PC-3 (cell line): ENCODE results near the gene PGC. TPM values are rescaled to one million over a fixed set of nuclear protein-coding genes. Genes with fewer than 3 reads are reported as not detected.

Experiments
- ATAC-seq: fragments of 200-7000 bp; cut with Tn5 transposase; 2 replicates; pipeline ENCODE4 v1.9.1; 2020; ENCODE audit warnings: mild to moderate bottlenecking, moderate library complexity
- BruUV-seq: library from RNA; stranded (reverse); fragments of 400-500 nt; replicated peaks from 2 replicates; lab custom pipeline; 2021; lab: Mats Ljungman, UMichigan
- CTCF ChIA-PET: fragments of 300-600 bp; sonication (Branson Sonifier 250); formaldehyde crosslinking; loops from one replicate; lab custom pipeline; 2022; ENCODE audit warnings: antibody characterized with exemption; lab: Charles Lee
- POLR2A ChIA-PET: fragments of 300-600 bp; sonication (Branson Sonifier 250); formaldehyde crosslinking; loops from one replicate; lab custom pipeline; 2022; ENCODE audit warnings: antibody characterized with exemption; ENCODE audit not compliant: unreplicated experiment; lab: Charles Lee
- DNase-seq: peaks from one replicate; pipeline ENCODE4 v3.0.0-alpha.2; 2015
- H2AFZ ChIP-seq: fragments of 300-600 bp; sonication (generic); 2 replicates; pipeline ENCODE4 v1.6.0; 2016; ENCODE audit warnings: antibody characterized with exemption, low read length
- H3F3A ChIP-seq: fragments of 300-600 bp; sonication (generic); one replicate; pipeline ENCODE4 v1.6.0; 2017; ENCODE audit warnings: antibody characterized with exemption, low read length, control low read depth, mild to moderate bottlenecking; ENCODE audit not compliant: unreplicated experiment
- H3K27ac ChIP-seq: fragments of 300-600 bp; sonication (generic); 2 replicates; pipeline ENCODE4 v1.5.1; 2016; ENCODE audit warnings: mild to moderate bottlenecking, low read length
- H3K27me3 ChIP-seq: fragments of 300-600 bp; sonication (generic); 2 replicates; pipeline ENCODE4 v1.6.1; 2016; ENCODE audit warnings: low read length, mixed read lengths
- H3K36me3 ChIP-seq: fragments of 300-600 bp; sonication (generic); 2 replicates; pipeline ENCODE4 v1.6.1; 2016; ENCODE audit warnings: low read depth, mixed run types, low read length, mixed read lengths
- H3K4me1 ChIP-seq: fragments of 300-600 bp; sonication (generic); 2 replicates; pipeline ENCODE4 v1.5.1; 2016; ENCODE audit warnings: low read length; ENCODE audit not compliant: insufficient read depth
- H3K4me2 ChIP-seq: fragments of 300-600 bp; sonication (generic); 2 replicates; pipeline ENCODE4 v1.6.0; 2016; ENCODE audit warnings: low read length
- H3K4me3 ChIP-seq: fragments of 300-600 bp; sonication (generic); 2 replicates; pipeline ENCODE4 v1.5.1; 2016; ENCODE audit warnings: mild to moderate bottlenecking, low read length, mixed read lengths
- H3K79me2 ChIP-seq: fragments of 300-600 bp; sonication (generic); 2 replicates; pipeline ENCODE4 v1.6.1; 2017; ENCODE audit warnings: low read length, mixed read lengths
- H3K9ac ChIP-seq: fragments of 300-600 bp; sonication (generic); 2 replicates; pipeline ENCODE4 v1.6.0; 2016; ENCODE audit warnings: mild to moderate bottlenecking, low read length
- H3K9me2 ChIP-seq: fragments of 300-600 bp; sonication (generic); replicated peaks from 2 replicates; pipeline ENCODE4 v1.6.1; 2016; ENCODE audit warnings: mixed run types, low read length, mixed read lengths
- H3K9me3 ChIP-seq: fragments of 300-600 bp; sonication (generic); 2 replicates; pipeline ENCODE4 v1.6.1; 2016; ENCODE audit warnings: low read length, mixed read lengths
- H4K20me1 ChIP-seq: fragments of 300-600 bp; sonication (generic); 2 replicates; pipeline ENCODE4 v1.6.1; 2016; ENCODE audit warnings: low read length, mixed read lengths
- EZH2 ChIP-seq: fragments of 300-600 bp; sonication (generic); IDR thresholded peaks from one replicate; pipeline ENCODE4 v1.6.1; 2017; ENCODE audit warnings: antibody characterized with exemption, mild to moderate bottlenecking, low read length; ENCODE audit not compliant: unreplicated experiment
- EZH2phosphoT487 ChIP-seq: fragments of 300-600 bp; sonication (generic); IDR thresholded peaks from 2 replicates; pipeline ENCODE4 v1.6.1; 2018; ENCODE audit warnings: mild to moderate bottlenecking, antibody characterized with exemption, low read length, borderline replicate concordance
- intact Hi-C: fragments of 100-400 bp; cut with micrococcal nuclease; formaldehyde crosslinking; loops from 2 replicates; pipeline ENCODE4 v1.9.0; 2023
- total RNA-seq: library from RNA; depleted of rRNA; stranded (reverse); fragments of >200 nt; gene quantifications from 2 replicates; pipeline ENCODE4 v1.2.3, GENCODE V29; 2014
- TF ChIP-seq, protein P1 (sequence below): fragments of 300-600 bp; sonication (generic); conservative IDR thresholded peaks from 2 replicates; pipeline ENCODE4 v1.5.1; 2017; ENCODE audit warnings: antibody characterized with exemption, low read depth, mild to moderate bottlenecking, low read length

Gene PGC
- total RNA-seq, 1 experiment from 2014 or later: not detected

GRCh38 chr6:41692730-41693129 is 54.5 kb downstream of the PGC start:
- CTCF ChIA-PET: no interaction called here
- BruUV-seq: no TSS peak
- ATAC-seq (no peak), DNase-seq (no peak)
- no peaks in the 10 kb centered on the region for H3K27me3 ChIP-seq
- H3K4me2 ChIP-seq: no peak overlapping the region
- no peaks in the 10 kb centered on the region for H3K9me2 ChIP-seq
- no peaks in the 10 kb centered on the region for H3K79me2 ChIP-seq
- POLR2A ChIA-PET: no interaction called here
- no peak overlapping the region for H3K9ac ChIP-seq
- H3K27ac ChIP-seq: no peak overlapping the region
- no peak overlapping the region for H3K4me3 ChIP-seq
- H2AFZ ChIP-seq: no peak overlapping the region
- no peaks in the 10 kb centered on the region for H4K20me1 ChIP-seq
- peaks cover 8% of the 10 kb centered on the region for H3K4me1 ChIP-seq
- TF ChIP-seq EZH2phosphoT487: no peak
- TF ChIP-seq, protein P1, sequence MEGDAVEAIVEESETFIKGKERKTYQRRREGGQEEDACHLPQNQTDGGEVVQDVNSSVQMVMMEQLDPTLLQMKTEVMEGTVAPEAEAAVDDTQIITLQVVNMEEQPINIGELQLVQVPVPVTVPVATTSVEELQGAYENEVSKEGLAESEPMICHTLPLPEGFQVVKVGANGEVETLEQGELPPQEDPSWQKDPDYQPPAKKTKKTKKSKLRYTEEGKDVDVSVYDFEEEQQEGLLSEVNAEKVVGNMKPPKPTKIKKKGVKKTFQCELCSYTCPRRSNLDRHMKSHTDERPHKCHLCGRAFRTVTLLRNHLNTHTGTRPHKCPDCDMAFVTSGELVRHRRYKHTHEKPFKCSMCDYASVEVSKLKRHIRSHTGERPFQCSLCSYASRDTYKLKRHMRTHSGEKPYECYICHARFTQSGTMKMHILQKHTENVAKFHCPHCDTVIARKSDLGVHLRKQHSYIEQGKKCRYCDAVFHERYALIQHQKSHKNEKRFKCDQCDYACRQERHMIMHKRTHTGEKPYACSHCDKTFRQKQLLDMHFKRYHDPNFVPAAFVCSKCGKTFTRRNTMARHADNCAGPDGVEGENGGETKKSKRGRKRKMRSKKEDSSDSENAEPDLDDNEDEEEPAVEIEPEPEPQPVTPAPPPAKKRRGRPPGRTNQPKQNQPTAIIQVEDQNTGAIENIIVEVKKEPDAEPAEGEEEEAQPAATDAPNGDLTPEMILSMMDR: no peak
- no peak for TF ChIP-seq EZH2
- no peaks in the 10 kb centered on the region for H3K9me3 ChIP-seq
- no peaks in the 10 kb centered on the region for H3F3A ChIP-seq
- no peaks in the 10 kb centered on the region for H3K36me3 ChIP-seq
- intact Hi-C loops: no loop called here

- H3K4me1 ChIP-seq: peaks cover 8% of the 10 kb centered on the region
- no peaks in the 10 kb centered on the region for H3K79me2 ChIP-seq
- intact Hi-C loops: no loop called here
- no peaks in the 10 kb centered on the region for H3K36me3 ChIP-seq
- DNase-seq: no peak
- H3K9me2 ChIP-seq: no peaks in the 10 kb centered on the region
- ChIA-PET POLR2A (no interaction called here), CTCF (no interaction called here)
- H3K9ac ChIP-seq: no peak overlapping the region
- BruUV-seq: no TSS peak
- H4K20me1 ChIP-seq: no peaks in the 10 kb centered on the region
- H3K4me2 ChIP-seq: no peak overlapping the region
- no peaks in the 10 kb centered on the region for H3K9me3 ChIP-seq
- H3F3A ChIP-seq: no peaks in the 10 kb centered on the region
- H3K27ac ChIP-seq: no peak overlapping the region
- H2AFZ ChIP-seq: no peak overlapping the region
- TF ChIP-seq EZH2phosphoT487 (no peak), EZH2 (no peak)
- TF ChIP-seq, protein P1: no peak
- no peak overlapping the region for H3K4me3 ChIP-seq
- H3K27me3 ChIP-seq: no peaks in the 10 kb centered on the region
- ATAC-seq: no peak
Measured at GRCh38 chr6:41692080-41692675, 55.0 kb downstream of the PGC start.

DNA sequence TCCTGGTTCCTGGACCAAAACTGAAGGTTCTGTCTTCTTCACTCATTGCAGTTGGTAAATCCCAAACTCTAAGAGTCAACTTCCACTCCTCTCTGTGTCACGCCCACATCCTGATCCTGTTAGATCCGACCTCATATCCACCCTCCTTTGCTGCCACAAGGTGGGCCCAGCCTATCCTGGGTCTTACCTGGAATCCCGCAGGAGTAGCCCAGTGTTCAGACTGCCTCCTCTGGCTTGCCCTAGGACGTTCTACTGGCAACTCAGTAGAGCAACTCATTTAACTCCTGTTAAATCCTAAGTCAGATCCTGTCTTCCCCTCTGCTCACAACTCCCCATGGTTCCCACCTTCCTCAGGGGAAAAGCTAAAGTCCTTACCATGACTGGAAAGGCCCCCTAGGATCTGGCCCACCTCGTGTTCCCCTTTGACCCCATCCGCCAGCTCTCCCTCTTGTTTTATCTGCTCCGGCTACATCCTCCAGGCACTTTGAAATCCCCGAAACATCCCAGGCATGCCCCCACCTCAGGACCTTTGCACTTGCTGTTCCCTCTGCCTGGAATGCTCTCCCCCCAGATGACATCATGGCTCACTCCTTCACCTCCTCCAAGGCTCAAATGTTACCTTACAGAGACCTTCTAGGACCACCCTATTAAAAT is 55.6 kb downstream of the PGC start:
- peaks cover 8% of the 10 kb centered on the region for H3K4me1 ChIP-seq
- CTCF ChIA-PET: no interaction called here
- ATAC-seq: no peak
- H4K20me1 ChIP-seq: no peaks in the 10 kb centered on the region
- no peaks in the 10 kb centered on the region for H3K79me2 ChIP-seq
- H3K9me2 ChIP-seq: no peaks in the 10 kb centered on the region
- H3K9ac ChIP-seq: no peak overlapping the region
- H3F3A ChIP-seq: no peaks in the 10 kb centered on the region
- BruUV-seq: no TSS peak
- H3K4me2 ChIP-seq: no peak overlapping the region
- TF ChIP-seq EZH2 (no peak), EZH2phosphoT487 (no peak)
- TF ChIP-seq, protein P1: no peak
- no peak overlapping the region for H3K4me3 ChIP-seq
- no peak overlapping the region for H3K27ac ChIP-seq
- H3K9me3 ChIP-seq: no peaks in the 10 kb centered on the region
- DNase-seq: no peak
- no peaks in the 10 kb centered on the region for H3K27me3 ChIP-seq
- no peak overlapping the region for H2AFZ ChIP-seq
- POLR2A ChIA-PET: no interaction called here
- H3K36me3 ChIP-seq: no peaks in the 10 kb centered on the region
- intact Hi-C loops: no loop called here
